ENCODE results near the gene BTF3. TPM values are rescaled to one million over a fixed set of nuclear protein-coding genes. Genes with fewer than 3 reads are reported as not detected.
"Not testable (repeated sequence)": the region's sequence is repeated elsewhere in the genome, so short reads cannot be mapped to it uniquely, and the experiment has no call there.

Gene BTF3
- total and polyA plus RNA-seq, 12 donors = 375 to 852 (median 509) TPM

DNA sequence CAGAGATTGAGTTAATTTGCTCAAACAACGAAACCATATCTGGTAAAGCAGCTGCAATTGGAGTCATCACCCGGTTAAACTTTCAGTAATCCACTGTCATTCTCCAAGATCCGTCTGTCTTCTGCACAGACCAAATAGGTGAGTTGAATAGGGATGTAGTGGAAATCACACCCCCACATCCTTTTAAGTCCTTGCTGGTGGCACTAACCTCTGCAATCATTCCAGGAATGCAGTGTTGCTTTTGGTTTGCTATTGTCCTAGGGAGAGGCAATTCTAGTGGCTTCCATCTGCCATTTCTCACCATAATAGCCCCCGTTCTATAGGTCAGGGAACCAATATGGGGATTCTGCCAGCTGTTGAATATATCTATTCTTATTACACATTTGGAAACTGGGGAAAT is 14.6 kb upstream of the BTF3 start:
- Histone ChIP-seq H3K4me3 (no peak overlapping the region), H3K27ac (no peak overlapping the region), H3K9me3 (replicated peaks in 1 of 3) (no peaks in the 10 kb centered on the region), H3K4me1 (replicated peaks in 1 of 2) (no peaks in the 10 kb centered on the region), H3K27me3 (no peaks in the 10 kb centered on the region), H3K36me3 (replicated peaks in 1 of 2) (no peaks in the 10 kb centered on the region)
- WGBS, 4 donors = 67 to 80% (median 75%) methylated on average over 4 of the region's 4 CpGs
- TF ChIP-seq, protein P1, sequence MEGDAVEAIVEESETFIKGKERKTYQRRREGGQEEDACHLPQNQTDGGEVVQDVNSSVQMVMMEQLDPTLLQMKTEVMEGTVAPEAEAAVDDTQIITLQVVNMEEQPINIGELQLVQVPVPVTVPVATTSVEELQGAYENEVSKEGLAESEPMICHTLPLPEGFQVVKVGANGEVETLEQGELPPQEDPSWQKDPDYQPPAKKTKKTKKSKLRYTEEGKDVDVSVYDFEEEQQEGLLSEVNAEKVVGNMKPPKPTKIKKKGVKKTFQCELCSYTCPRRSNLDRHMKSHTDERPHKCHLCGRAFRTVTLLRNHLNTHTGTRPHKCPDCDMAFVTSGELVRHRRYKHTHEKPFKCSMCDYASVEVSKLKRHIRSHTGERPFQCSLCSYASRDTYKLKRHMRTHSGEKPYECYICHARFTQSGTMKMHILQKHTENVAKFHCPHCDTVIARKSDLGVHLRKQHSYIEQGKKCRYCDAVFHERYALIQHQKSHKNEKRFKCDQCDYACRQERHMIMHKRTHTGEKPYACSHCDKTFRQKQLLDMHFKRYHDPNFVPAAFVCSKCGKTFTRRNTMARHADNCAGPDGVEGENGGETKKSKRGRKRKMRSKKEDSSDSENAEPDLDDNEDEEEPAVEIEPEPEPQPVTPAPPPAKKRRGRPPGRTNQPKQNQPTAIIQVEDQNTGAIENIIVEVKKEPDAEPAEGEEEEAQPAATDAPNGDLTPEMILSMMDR (IDR thresholded peaks at IDR 0.05) = no peak
- TF ChIP-seq POLR2A (IDR thresholded peaks at IDR 0.05) = no peak
- no peak for DNase-seq
- intact Hi-C loops (cut with DNase I) = no loop called here

DNA sequence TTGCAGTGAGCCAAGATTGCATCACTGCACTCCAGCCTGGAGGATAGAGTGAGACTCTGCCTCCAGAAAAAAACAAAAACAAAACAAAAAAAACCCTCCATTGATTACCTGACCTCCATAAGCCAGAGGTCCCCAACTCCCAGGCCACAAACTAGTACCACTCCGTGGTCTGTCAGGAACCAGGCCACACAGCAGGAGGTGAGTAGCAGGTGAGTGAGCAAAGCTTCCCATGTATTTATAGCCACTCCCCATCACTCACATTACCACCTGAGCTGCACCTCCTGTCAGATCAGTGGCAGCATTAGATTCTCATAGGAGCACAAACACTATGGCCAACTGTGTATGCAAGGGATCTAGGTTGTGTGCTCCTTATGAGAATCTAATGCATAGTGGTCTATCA is 13.7 kb upstream of the BTF3 start:
- Histone ChIP-seq H3K27ac (no peak overlapping the region), H3K27me3 (no peaks in the 10 kb centered on the region), H3K36me3 (replicated peaks in 1 of 2) (no peaks in the 10 kb centered on the region), H3K4me1 (replicated peaks in 1 of 2) (no peaks in the 10 kb centered on the region), H3K9me3 (replicated peaks in 1 of 3) (no peaks in the 10 kb centered on the region), H3K4me3 (no peak overlapping the region)
- no peak for DNase-seq
- intact Hi-C loops (cut with DNase I) = no loop called here
- WGBS, 4 donors = 65 to 100% (median 90%) methylated on average over 1 of the region's 1 CpG
- TF ChIP-seq, protein P1 (IDR thresholded peaks at IDR 0.05) = no peak
- TF ChIP-seq POLR2A (IDR thresholded peaks at IDR 0.05) = no peak

DNA sequence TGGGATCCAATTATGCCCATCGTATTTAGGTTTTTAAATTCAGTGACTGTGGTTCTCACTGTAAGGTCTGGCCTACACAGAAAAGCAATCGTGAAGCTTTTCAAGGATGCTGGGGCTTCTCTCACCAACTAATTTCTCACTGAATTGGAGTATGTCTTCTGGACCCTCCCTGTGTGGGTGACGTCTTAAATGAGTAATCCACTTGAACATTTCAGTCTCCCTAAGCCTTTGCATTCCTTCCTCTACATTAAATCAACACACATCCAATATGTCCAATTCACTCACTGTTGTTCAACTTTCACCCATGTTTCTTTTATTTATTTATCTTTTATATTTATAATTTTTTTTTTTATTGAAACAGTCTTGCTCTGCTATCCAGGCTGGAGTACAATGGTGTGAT is 12.5 kb upstream of the BTF3 start:
- Histone ChIP-seq H3K9me3 (replicated peaks in 1 of 3) (no peaks in the 10 kb centered on the region), H3K27me3 (no peaks in the 10 kb centered on the region), H3K27ac (no peak overlapping the region), H3K4me3 (no peak overlapping the region), H3K36me3 (replicated peaks in 1 of 2) (no peaks in the 10 kb centered on the region), H3K4me1 (replicated peaks in 1 of 2) (no peaks in the 10 kb centered on the region)
- intact Hi-C loops (cut with DNase I) = no loop called here
- TF ChIP-seq, protein P1 (IDR thresholded peaks at IDR 0.05) = no peak
- no peak for TF ChIP-seq POLR2A (IDR thresholded peaks at IDR 0.05)
- WGBS, 4 donors = 82 to 94% (median 86%) methylated on average over 3 of the region's 3 CpGs
- no peak for DNase-seq

DNA sequence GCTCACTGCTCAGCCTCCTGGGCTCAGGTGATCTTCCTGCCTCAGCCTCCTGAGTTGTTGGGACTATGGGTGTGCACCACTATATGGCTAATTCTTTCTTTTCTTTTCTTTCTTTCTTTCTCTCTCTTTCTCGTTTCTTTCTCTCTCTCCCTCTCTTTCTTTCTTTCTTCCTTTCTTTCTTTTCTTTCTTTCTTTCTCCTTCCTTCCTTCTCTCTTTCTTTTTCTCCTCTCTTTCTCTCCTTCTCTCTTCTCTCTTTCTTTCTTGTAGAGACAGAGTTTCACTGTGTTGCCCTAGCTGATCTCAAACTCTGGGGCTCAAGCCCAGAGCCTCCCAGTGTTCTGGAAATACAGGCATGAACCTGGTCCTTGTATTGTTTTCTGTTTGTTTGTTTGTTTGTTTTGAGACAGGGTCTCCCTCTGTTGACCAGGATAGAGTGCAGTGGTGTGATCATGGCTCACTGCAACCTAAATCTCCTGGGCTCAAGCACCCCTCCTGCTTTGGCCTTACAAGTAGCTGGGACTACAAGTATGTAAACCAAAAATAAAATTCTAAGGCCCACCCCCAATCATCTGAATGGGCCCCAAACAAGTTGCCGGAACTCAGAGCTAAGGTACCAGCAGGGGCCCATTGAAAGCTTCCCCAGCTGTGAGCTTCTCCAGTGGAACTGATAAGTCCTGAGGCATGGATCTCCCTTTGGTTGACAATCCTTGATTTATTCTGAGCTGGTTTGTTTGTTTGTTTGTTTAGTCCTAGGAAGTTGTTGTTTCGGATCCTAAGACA is 11.9 kb upstream of the BTF3 start:
- Histone ChIP-seq H3K4me3 (no peak overlapping the region), H3K27ac (no peak overlapping the region), H3K36me3 (replicated peaks in 1 of 2) (no peaks in the 10 kb centered on the region), H3K27me3 (no peaks in the 10 kb centered on the region), H3K9me3 (replicated peaks in 1 of 3) (no peaks in the 10 kb centered on the region), H3K4me1 (replicated peaks in 1 of 2) (no peaks in the 10 kb centered on the region)
- 59 to 79% (median 66%) methylated on average over 3 of the region's 3 CpGs for WGBS, 4 donors
- DNase-seq = no peak
- TF ChIP-seq, protein P1 (IDR thresholded peaks at IDR 0.05) = no peak
- no peak for TF ChIP-seq POLR2A (IDR thresholded peaks at IDR 0.05)
- intact Hi-C loops (cut with DNase I) = no loop called here

DNA sequence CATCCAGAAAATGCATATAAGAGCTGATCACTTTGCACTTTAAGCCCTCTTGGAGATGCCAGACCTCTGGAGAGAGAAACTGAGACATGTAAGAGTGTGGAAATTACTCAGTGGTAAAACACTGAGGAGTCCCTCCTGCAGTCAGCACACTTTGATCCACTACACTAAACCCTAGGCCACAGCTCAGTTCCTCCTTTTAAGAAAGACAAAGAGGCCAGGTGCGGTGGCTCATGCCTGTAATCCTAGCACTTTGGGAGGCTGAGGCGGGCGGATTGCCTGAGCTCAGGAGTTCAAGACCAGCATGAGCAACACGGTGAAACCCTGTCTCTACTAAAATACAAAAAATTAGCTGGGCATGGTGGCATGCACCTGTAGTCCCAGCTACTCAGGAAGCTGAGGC is 11.0 kb upstream of the BTF3 start:
- H3K27ac ChIP-seq; H3K9me3 ChIP-seq (replicated peaks in 1 of 3); H3K4me3 ChIP-seq; H3K36me3 ChIP-seq (replicated peaks in 1 of 2); intact Hi-C loops (cut with DNase I); H3K27me3 ChIP-seq; H3K4me1 ChIP-seq (replicated peaks in 1 of 2); DNase-seq: not testable (repeated sequence)
- WGBS, 4 donors = 60 to 80% (median 64%) methylated on average over 4 of the region's 4 CpGs
